GM21367 (cell line): ENCODE results near the gene RIMBP2.
"Not testable (repeated sequence)": the region's sequence is repeated elsewhere in the genome, so short reads cannot be mapped to it uniquely, and the experiment has no call there.

Source experiments
- ATAC-seq: cut with Tn5 transposase; IDR thresholded peaks from one replicate; pipeline ENCODE4 v1.9.1; 2021; ENCODE audit not compliant: unreplicated experiment

RIMBP2 gene

DNA sequence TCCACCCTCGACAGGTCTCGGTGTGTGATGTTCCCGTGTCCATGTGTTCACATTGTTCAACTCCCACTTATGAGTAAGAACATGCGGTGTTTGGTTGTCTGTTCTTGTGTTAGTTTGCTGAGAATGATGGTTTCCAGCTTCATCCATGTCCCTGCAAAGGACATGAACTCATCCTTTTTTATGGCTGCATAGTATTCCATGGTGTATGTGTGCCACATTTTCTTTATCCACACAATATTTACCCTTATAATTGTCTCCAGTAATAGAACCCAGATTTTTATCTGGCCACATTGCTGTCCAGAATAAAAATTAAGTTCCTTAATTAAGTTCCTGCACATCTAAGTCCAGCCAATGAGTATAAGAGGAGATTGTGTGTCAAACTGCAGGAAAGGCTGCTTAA lies 22.3 kb upstream of the RIMBP2 start:
- ATAC-seq: not testable (repeated sequence)

- no peak for ATAC-seq
These were observed 21.6 kb upstream of the RIMBP2 start for GRCh38 chr12:130737731-130738130.

DNA sequence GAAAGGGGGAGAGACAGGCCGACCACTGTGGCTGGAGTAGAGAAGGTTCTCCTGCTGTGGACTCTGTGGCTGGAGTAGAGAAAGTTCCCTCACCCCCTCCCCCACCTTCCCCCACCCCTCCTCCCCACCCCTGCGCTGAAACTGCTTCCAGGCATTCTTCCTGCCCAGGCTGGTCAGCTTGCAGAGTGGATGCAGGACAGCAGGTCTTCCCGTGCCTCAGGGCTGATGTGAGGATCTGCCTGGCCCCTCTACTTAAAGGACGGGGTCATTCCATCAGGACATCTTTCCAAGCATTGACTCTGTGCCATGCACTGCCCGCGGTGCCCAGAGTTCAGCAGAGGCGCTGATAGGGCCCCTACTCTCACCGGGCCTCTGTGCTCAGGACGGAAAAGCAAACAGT lies 13.2 kb upstream of the RIMBP2 start:
- ATAC-seq: no peak

GRCh38 chr12:130728158-130729058 lies 12.3 kb upstream of the RIMBP2 start:
- ATAC-seq: no peak

GRCh38 chr12:130719263-130719859 lies 3.3 kb upstream of the RIMBP2 start:
- ATAC-seq: no peak

DNA sequence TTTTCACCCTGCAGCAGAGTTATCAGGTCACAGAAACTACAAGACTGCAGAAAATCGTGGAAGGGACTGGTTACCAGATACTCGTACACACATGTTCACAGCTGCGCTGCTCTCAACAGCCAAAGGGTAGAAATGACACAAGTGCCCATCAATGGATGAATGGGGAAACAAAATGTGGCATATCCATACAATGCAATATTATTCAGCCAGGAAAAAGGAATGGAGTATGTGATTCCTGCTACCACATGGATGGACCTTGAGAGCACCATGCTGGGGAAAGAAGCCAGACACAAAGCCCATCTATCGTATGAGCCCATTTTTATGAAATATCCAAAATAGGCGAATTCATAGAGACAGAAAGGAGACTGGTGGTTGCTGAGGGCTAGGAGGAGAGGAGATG lies 1.7 kb upstream of the RIMBP2 start:
- ATAC-seq: no peak

GRCh38 chr12:130716969-130717366 lies 869 bp upstream of the RIMBP2 start:
- no peak for ATAC-seq

DNA sequence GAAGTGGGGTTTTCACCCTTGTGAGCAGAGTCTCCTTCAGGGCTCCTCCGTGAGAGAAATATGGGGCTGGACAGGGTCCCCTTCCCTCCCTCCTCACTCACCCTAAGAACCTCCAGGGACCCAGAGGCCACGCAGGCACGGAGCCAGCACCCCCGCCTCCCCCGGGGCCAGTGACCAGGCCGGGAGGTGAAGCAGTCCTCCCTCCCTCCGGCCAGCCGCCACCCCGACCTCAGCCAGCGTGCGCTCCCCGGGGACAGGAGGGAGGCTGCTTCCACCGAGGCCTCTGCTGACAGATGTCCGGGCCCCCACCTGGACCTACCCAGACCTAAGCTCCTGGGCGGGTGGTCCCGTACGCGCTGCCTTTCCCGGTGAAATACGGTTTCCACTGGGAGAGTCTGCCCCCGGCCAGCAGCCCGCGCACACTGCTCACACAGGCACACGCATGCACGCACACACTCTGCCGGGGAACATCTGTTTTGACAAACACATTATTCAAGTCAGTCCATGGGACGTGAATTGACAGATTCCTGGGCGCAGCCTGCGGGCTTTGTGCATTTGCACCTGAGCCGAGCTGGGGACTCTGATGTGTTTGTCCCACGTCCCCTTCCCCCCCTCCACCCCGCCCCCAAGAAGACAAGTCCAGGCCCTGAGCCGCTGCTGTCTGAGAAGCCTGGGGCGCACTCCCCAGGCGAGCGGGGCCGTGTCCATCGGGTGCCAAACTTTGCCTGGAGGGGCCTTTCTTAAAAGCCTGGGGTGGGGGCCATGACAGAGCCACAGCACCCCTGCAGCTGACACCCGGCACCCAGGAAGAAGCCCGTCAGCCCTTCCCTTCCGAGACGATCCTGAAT lies 725 bp downstream of the RIMBP2 start:
- ATAC-seq: no peak

GRCh38 chr12:130714591-130715149 lies 1.4 kb downstream of the RIMBP2 start:
- no peak for ATAC-seq

GRCh38 chr12:130714091-130714590 lies 2.0 kb downstream of the RIMBP2 start:
- ATAC-seq: no peak

DNA sequence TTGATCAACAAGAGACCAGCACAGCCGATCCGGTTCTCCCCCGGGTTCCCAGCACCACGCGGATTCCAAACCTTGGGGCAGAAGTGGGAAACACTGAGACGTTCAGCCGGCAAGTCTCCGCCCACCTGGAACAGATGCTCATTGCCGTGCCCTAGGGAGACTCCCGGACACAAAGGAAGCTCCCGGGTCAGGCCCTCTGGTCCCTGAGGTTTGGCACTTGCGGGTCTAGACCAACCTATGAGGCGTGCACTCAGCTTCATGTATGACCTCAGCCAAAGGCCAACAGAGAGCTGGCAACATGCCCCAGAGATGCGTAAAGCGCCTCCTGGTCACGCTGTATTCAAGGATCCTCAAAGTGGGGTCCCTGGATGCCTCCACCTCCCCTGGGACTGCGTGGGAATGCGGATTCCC lies 2.5 kb downstream of the RIMBP2 start:
- ATAC-seq: no peak

- ATAC-seq: no peak
These were observed 3.6 kb downstream of the RIMBP2 start for GRCh38 chr12:130712346-130713065.

DNA sequence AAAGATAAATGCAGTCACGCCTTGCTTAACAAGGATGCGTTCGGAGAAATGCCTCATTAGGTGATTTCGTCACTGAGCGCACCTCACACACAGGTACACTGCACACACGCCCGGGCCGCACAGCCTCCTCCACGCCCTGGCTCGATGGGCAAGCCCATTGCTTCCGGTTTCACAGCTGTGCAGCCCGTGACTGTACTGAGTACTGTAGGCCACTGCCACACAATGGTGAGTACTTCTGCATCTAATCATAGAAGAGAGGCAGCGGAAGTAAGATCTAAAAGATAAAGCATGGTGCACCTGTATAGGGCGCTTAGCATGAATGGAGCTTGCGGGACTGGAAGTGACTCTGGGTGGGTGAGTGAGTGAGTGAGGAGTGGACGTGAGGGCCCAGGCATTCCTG lies 4.3 kb downstream of the RIMBP2 start:
- no peak for ATAC-seq

- ATAC-seq: no peak
These were observed 5.4 kb downstream of the RIMBP2 start for GRCh38 chr12:130710733-130711080.

DNA sequence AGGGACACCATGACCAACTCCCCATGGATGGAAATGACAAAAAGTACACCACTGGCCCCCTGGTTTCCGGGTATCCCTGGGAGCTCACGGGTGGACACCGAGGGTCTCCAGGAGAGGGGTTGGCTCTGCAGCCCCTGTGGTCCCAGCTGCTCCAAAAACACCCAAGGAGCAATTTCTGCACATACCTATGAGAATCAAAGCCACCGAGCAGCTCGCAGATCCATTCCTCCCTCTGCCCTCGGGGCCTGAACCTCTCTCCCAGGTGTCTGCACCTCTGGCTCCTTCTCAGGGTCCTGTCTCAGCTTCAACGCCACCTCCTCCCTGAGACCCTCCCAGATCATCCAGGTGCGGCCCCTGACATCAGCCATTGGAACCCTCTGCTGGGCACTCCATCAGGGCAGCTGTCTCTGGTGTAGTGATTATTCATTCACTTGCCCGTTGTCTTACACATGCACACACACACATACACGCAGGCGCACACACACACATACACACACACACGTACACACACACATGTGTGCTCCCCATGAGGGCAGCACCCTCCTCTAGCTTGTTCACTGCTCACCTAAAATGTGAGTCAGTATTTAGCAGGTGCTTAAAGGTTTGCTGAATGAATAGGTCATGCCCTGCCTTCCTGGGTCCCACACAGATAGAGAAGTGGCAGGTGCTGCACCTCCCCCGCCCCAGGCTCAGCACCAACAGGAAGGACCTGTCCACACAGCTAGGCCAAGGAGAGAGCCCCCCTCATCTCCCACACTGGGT lies 5.9 kb downstream of the RIMBP2 start:
- ATAC-seq: no peak

- ATAC-seq: no peak
These were observed 6.7 kb downstream of the RIMBP2 start for GRCh38 chr12:130709151-130709970.

- ATAC-seq: no peak
These were observed 7.5 kb downstream of the RIMBP2 start for GRCh38 chr12:130708648-130709047.

DNA sequence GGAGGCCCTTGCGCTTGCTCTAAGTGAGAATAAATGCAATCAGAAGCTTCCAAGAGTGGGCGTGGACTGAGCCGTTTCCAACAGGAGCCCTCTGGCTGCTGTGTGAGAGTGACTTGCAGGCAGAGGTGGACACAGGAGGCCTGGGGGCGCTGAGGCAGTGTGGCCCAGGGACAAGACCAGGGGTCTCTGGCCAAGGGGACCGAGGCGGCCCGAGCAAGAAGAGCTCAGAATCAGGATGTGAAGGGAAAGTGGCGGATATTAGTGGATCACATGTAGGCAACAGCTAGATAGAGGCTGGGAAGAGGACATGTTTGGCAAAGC lies 8.6 kb downstream of the RIMBP2 start:
- ATAC-seq: no peak
